Coronary artery (tissue), 2 donors: ENCODE data around the gene INO80B.

Experiments used
- DNase-seq: peaks from one replicate; pipeline ENCODE4 v3.0.0-alpha.2; 2017; ENCODE audit warnings: low spot score
- H3K27ac ChIP-seq, 2 donors: fragments of 200-600 bp; sonication (generic); one replicate each; pipeline ENCODE4 v1.5.1; 2016 to 2019
- H3K4me3 ChIP-seq: fragments of 200-600 bp; sonication (generic); 2 replicates; pipeline ENCODE4 v1.5.1; 2016; ENCODE audit warnings: mild to moderate bottlenecking, moderate library complexity
- CTCF ChIP-seq: fragments of 200-600 bp; sonication (generic); IDR thresholded peaks from one replicate; pipeline ENCODE4 v1.5.1; 2019; ENCODE audit warnings: antibody characterized with exemption

INO80B gene

GRCh38 chr2:74454654-74455511, at the start of gene INO80B:
Gene INO80B (plus strand): TSS chr2:74455087. CDS start chr2:74455117, 30 bp downstream.
- no peak for TF ChIP-seq CTCF
- DNase-seq: peak; percentile 98
- Histone ChIP-seq H3K27ac (peak within 1 kb of the TSS; percentile 47 to 83), H3K4me3 (peak within 1 kb of the TSS; percentile 92)

GRCh38 chr2:74406035-74406434, 48.9 kb upstream of the INO80B start:
- no peak overlapping the region for H3K4me3 ChIP-seq
- DNase-seq: no peak
- no peak overlapping the region for H3K27ac ChIP-seq
- TF ChIP-seq CTCF: no peak

- no peak for TF ChIP-seq CTCF
These were observed 47.2 kb upstream of the INO80B start for GRCh38 chr2:74407682-74408081.

GRCh38 chr2:74413001-74413698, 41.7 kb upstream of the INO80B start:
- no peak for DNase-seq
- Histone ChIP-seq H3K4me3 (no peak overlapping the region), H3K27ac (no peak overlapping the region)
- TF ChIP-seq CTCF: no peak

More at GRCh38 chr2:74407682-74408081, 47.2 kb upstream of the INO80B start:
- H3K4me3 ChIP-seq: no peak overlapping the region
- DNase-seq: no peak
- H3K27ac ChIP-seq: no peak overlapping the region

GRCh38 chr2:74414441-74414840, 40.4 kb upstream of the INO80B start:
- peak overlapping the region; percentile 47 to 73 for H3K27ac ChIP-seq
- no peak for DNase-seq
- H3K4me3 ChIP-seq: peak overlapping the region; percentile 76
- no peak for TF ChIP-seq CTCF

- Histone ChIP-seq H3K27ac (peak overlapping the region; percentile 47 to 73), H3K4me3 (peak overlapping the region; percentile 76)
- DNase-seq: no peak
- TF ChIP-seq CTCF: no peak
These were observed 39.8 kb upstream of the INO80B start for GRCh38 chr2:74414881-74415761.
